Measurements from ENCODE around the gene ZNF620. TPM values are rescaled to one million over a fixed set of nuclear protein-coding genes. Genes with fewer than 3 reads are reported as not detected.
"Not testable (repeated sequence)": the region's sequence is repeated elsewhere in the genome, so short reads cannot be mapped to it uniquely, and the experiment has no call there.

Gene ZNF620
- total RNA-seq, 2 experiments from 2014 or later = 0.82 to 1.0 TPM

DNA sequence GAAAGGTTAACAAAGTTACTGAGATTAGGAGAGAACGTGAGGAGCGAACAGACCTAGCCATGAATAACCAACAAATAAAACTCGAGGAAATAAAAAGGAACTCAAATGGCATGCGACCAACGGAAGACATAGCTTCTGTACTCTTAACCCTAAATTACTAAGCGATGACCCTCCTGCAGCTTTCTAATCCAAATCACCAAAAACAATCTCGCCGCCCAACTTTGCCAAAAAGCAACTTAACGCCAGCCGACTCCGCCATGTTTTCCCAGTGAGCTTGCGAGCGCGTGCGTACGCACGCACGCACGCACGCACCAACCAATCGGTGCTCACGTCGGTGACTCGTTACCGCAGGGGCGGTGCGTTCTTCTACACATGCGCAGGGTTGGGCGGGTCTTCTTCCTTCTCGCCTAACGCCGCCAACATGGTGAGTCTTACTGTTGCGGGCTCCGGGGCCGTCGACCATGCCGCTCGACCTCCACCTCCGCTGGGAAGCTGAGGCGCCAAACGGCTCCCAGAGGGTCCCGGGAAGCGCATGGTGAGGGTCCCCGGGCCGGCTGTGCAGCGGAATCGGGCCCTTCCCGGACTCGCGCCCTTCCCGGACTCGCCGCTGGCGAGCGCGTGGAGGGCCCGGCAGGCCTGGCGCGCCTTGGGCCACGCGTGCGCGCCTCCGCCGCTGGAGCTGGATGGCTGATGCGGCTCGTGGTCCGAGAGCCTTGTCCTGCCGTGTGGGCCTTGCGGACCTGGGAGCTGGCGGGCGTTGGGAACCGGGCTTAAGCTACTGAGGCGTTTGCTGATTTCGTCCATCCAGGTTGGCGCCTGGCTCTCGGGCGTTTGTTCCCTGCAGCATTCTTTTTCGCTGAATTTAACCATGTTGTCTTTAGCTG lies 48.7 kb upstream of the ZNF620 start, which contains the start of gene RPL14:
Gene RPL14, plus strand, starts transcription at position 400 of the 884 bp plus-strand sequence. Its CDS starts 133 bp downstream, at position 533.
- H3K4me1 ChIP-seq (ENCODE audit: insufficient read depth, low read length) = peaks cover 41% of the 10 kb centered on the region
- no peaks in the 10 kb centered on the region for H3K9me3 ChIP-seq (ENCODE audit: control insufficient read depth in 1 of 2, insufficient read depth in 1 of 2, low read length in 2 of 2)
- H3K4me3 ChIP-seq (ENCODE audit: low read length) = peak within 1 kb of the TSS; percentile 85
- CTCF ChIA-PET = interaction anchor here (0.7 to 1.7 kb wide), 3 partner anchors 25 to 148 kb away, joined by 3 to 6 read pairs (median 6); partner anchors contain the start of gene ZNF620
- H3K36me3 ChIP-seq (ENCODE audit: insufficient read depth, low read length) = peaks cover 40% of the 10 kb centered on the region
- H3K27me3 Mint-ChIP-seq = no peaks in the 10 kb centered on the region
- TF ChIP-seq, protein P1, sequence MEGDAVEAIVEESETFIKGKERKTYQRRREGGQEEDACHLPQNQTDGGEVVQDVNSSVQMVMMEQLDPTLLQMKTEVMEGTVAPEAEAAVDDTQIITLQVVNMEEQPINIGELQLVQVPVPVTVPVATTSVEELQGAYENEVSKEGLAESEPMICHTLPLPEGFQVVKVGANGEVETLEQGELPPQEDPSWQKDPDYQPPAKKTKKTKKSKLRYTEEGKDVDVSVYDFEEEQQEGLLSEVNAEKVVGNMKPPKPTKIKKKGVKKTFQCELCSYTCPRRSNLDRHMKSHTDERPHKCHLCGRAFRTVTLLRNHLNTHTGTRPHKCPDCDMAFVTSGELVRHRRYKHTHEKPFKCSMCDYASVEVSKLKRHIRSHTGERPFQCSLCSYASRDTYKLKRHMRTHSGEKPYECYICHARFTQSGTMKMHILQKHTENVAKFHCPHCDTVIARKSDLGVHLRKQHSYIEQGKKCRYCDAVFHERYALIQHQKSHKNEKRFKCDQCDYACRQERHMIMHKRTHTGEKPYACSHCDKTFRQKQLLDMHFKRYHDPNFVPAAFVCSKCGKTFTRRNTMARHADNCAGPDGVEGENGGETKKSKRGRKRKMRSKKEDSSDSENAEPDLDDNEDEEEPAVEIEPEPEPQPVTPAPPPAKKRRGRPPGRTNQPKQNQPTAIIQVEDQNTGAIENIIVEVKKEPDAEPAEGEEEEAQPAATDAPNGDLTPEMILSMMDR (IDR thresholded peaks at IDR 0.05) = no peak
- H3K27me3 ChIP-seq (ENCODE audit: control insufficient read depth in 1 of 2, insufficient read depth in 2 of 2, low read length in 2 of 2) = no peaks in the 10 kb centered on the region
- H3K4me3 Mint-ChIP-seq = peak within 1 kb of the TSS; percentile 94
- ATAC-seq (ENCODE audit: poor library complexity) = peak; percentile 67
- H3K4me1 Mint-ChIP-seq (ENCODE audit: low read depth) = peaks cover 59% of the 10 kb centered on the region
- no peaks in the 10 kb centered on the region for H3K9me3 Mint-ChIP-seq
- H3K27ac ChIP-seq (ENCODE audit: low read depth in 1 of 2, low read length in 2 of 2) = peak within 1 kb of the TSS; percentile 78 to 92
- peak within 1 kb of the TSS; percentile 91 for H3K27ac Mint-ChIP-seq
- intact Hi-C loops (cut with DNase I, micrococcal nuclease) = loop anchor here (5.0 to 10.0 kb wide), 3 partner anchors 1072 to 1508 kb away; partner anchors contain the start of genes SCN11A (in 1 of the 2), SLC25A38 (in 1 of the 2), ULK4 (in 1 of the 2) and WDR48 (in 1 of the 2)
- POLR2A ChIA-PET = interaction anchor here (0.7 to 2.4 kb wide), 13 partner anchors 8 to 1505 kb away, joined by 3 to 22 read pairs (median 5); partner anchors contain the start of genes CTNNB1, EIF1B, ULK4 and ZNF619
- peak; percentile 90 to 98 (median 94) for DNase-seq
- peaks cover 59% of the 10 kb centered on the region for H3K36me3 Mint-ChIP-seq (ENCODE audit: low read depth)

DNA sequence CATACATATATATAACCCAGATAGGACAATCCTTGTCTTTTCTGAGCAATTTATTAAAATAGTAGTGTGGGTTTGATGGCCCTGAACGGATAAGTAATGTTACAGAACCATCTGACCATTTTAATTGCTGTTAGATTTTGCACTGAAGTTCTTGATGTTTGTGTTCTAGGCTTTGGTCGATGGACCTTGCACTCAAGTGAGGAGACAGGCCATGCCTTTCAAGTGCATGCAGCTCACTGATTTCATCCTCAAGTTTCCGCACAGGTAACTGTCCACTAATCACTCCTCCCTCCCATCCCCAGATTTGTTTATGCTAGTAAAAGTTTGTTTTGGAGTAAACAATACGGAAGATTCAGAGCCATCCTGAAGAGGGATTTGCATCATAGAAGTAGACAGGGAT lies 47.4 kb upstream of the ZNF620 start:
- no peak for ATAC-seq (ENCODE audit: poor library complexity)
- TF ChIP-seq, protein P1 (IDR thresholded peaks at IDR 0.05) = no peak
- Histone ChIP-seq H3K27ac (ENCODE audit: low read depth in 1 of 2, low read length in 2 of 2) (peak overlapping the region; percentile 78 to 92), H3K4me3 (ENCODE audit: low read length) (peak overlapping the region; percentile 85), H3K4me1 (ENCODE audit: insufficient read depth, low read length) (peaks cover 30% of the 10 kb centered on the region), H3K36me3 (ENCODE audit: insufficient read depth, low read length) (peaks cover 52% of the 10 kb centered on the region), H3K27me3 (ENCODE audit: control insufficient read depth in 1 of 2, insufficient read depth in 2 of 2, low read length in 2 of 2) (no peaks in the 10 kb centered on the region), H3K9me3 (ENCODE audit: control insufficient read depth in 1 of 2, insufficient read depth in 1 of 2, low read length in 2 of 2) (no peaks in the 10 kb centered on the region)
- Mint-ChIP-seq H3K9me3 (no peaks in the 10 kb centered on the region), H3K4me1 (ENCODE audit: low read depth) (peaks cover 50% of the 10 kb centered on the region), H3K4me3 (peak overlapping the region; percentile 94), H3K27me3 (no peaks in the 10 kb centered on the region), H3K27ac (peak overlapping the region; percentile 90), H3K36me3 (ENCODE audit: low read depth) (peaks cover 63% of the 10 kb centered on the region)
- ChIA-PET POLR2A (interaction anchor here (0.7 to 2.4 kb wide), 3 partner anchors 18 to 82 kb away, joined by 3 to 22 read pairs (median 6); partner anchors contain the start of genes ZNF619 and ZNF621), CTCF (interaction anchor here (1.4 to 1.7 kb wide), 2 partner anchors 149 kb away, joined by 3 to 6 read pairs; partner anchors contain the start of gene EIF1B)
- intact Hi-C loops (cut with DNase I, micrococcal nuclease) = loop anchor here (5.0 to 10.0 kb wide), 3 partner anchors 1074 to 1506 kb away; partner anchors contain the start of genes SCN11A (in 1 of the 2), SLC25A38 (in 1 of the 2), ULK4 (in 1 of the 2) and WDR48 (in 1 of the 2)
- no peak for DNase-seq

DNA sequence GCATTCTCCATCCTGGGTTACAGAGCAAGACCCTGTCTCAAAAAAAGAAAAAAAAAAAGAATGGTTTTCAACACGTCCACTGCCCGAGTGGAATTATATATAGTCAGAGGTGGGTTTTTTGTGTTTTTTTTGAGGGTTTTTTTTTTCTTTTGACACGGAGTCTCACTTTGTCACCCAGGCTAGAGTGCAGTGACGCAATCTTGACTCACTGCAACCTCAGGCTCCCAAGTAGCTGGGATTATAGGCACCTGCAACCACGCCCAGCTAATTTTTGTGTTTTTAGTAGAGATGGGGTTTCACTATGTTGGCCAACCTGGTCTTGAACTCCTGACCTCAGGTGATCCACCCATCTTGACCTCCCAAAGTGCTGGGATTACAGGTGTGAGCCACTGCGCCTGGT lies 45.4 kb upstream of the ZNF620 start:
- peaks cover 83% of the 10 kb centered on the region for H3K36me3 Mint-ChIP-seq (ENCODE audit: low read depth)
- DNase-seq; H3K27me3 ChIP-seq (ENCODE audit: control insufficient read depth in 1 of 2, insufficient read depth in 2 of 2, low read length in 2 of 2); H3K27ac ChIP-seq (ENCODE audit: low read depth in 1 of 2, low read length in 2 of 2); H3K27ac Mint-ChIP-seq; H3K27me3 Mint-ChIP-seq; CTCF ChIA-PET; H3K9me3 Mint-ChIP-seq; H3K4me3 ChIP-seq (ENCODE audit: low read length); POLR2A ChIA-PET; ATAC-seq (ENCODE audit: poor library complexity); H3K9me3 ChIP-seq (ENCODE audit: control insufficient read depth in 1 of 2, insufficient read depth in 1 of 2, low read length in 2 of 2): not testable (repeated sequence)
- H3K4me3 Mint-ChIP-seq = peak overlapping the region; percentile 26
- peaks cover 66% of the 10 kb centered on the region for H3K4me1 Mint-ChIP-seq (ENCODE audit: low read depth)
- intact Hi-C loops (cut with DNase I, micrococcal nuclease) = loop anchor here in 1 of 2 experiments (2.0 kb wide), 1 partner anchor 16 kb away; the partner anchor contains the start of gene ZNF619
- peaks cover 58% of the 10 kb centered on the region for H3K36me3 ChIP-seq (ENCODE audit: insufficient read depth, low read length)
- H3K4me1 ChIP-seq (ENCODE audit: insufficient read depth, low read length) = peaks cover 35% of the 10 kb centered on the region

Data from CD4-positive, alpha-beta T cell (primary cell).